Epithelial cell of esophagus (primary cell): ENCODE results near the gene PIK3C2A.

Experiments
- DNase-seq: peaks from one replicate; pipeline ENCODE4 v3.0.0; 2010; ENCODE audit warnings: low read depth
- H3K4me3 ChIP-seq: 2 replicates; pipeline ENCODE4 v1.5.1; 2011; ENCODE audit warnings: mild to moderate bottlenecking, low read length, control low read depth
- CTCF ChIP-seq: IDR thresholded peaks from 2 replicates; pipeline ENCODE4 v1.5.1; 2011; ENCODE audit warnings: low read depth, mild to moderate bottlenecking, low read length, control low read depth, inconsistent platforms; ENCODE audit not compliant: insufficient read depth; ENCODE audit errors: missing control alignments

The PIK3C2A gene

GRCh38 chr11:17224727-17225126 lies 16.9 kb upstream of the PIK3C2A start:
- no peak overlapping the region for H3K4me3 ChIP-seq
- no peak for TF ChIP-seq CTCF
- no peak for DNase-seq

- no peak for DNase-seq
- no peak overlapping the region for H3K4me3 ChIP-seq
- no peak for TF ChIP-seq CTCF
Observed at GRCh38 chr11:17221968-17222367, 14.2 kb upstream of the PIK3C2A start.

GRCh38 chr11:17219016-17219415 lies 11.2 kb upstream of the PIK3C2A start:
- DNase-seq, result peak; percentile 58
- TF ChIP-seq CTCF, result no peak
- no peak overlapping the region for H3K4me3 ChIP-seq

- no peak overlapping the region for H3K4me3 ChIP-seq
- no peak for TF ChIP-seq CTCF
- DNase-seq, result no peak
Observed at GRCh38 chr11:17218403-17218802, 10.6 kb upstream of the PIK3C2A start.

GRCh38 chr11:17217401-17217800 lies 9.6 kb upstream of the PIK3C2A start:
- TF ChIP-seq CTCF, result no peak
- DNase-seq, result no peak
- H3K4me3 ChIP-seq, result no peak overlapping the region

GRCh38 chr11:17214338-17214737 lies 6.6 kb upstream of the PIK3C2A start:
- no peak for TF ChIP-seq CTCF
- no peak for DNase-seq
- H3K4me3 ChIP-seq, result no peak overlapping the region

- DNase-seq, result no peak
- no peak for TF ChIP-seq CTCF
Observed at GRCh38 chr11:17211286-17211685, 3.5 kb upstream of the PIK3C2A start.

More at GRCh38 chr11:17211286-17211685, 3.5 kb upstream of the PIK3C2A start:
- no peak overlapping the region for H3K4me3 ChIP-seq
